H7 (cell line): ENCODE measurements around the gene KLRF2. TPM values are rescaled to one million over a fixed set of nuclear protein-coding genes. Genes with fewer than 3 reads are reported as not detected.
"Not testable (repeated sequence)": the region's sequence is repeated elsewhere in the genome, so short reads cannot be mapped to it uniquely, and the experiment has no call there.

ENCODE experiments used
- DNase-seq: peaks from one replicate; pipeline ENCODE4 v3.0.0; 2012
- H3K27me3 ChIP-seq: 2 replicates; pipeline ENCODE4 v1.6.0; 2011; ENCODE audit warnings: mild to moderate bottlenecking, low read length; ENCODE audit not compliant: control insufficient read depth, insufficient read depth
- H3K36me3 ChIP-seq: replicated peaks from 2 replicates; pipeline ENCODE4 v1.5.1; 2011; ENCODE audit warnings: low read length; ENCODE audit not compliant: control insufficient read depth, insufficient read depth
- H3K4me3 ChIP-seq: 2 replicates; pipeline ENCODE4 v1.5.1; 2011; ENCODE audit warnings: low read depth, mild to moderate bottlenecking, control low read depth, low read length, moderate library complexity; ENCODE audit not compliant: insufficient read depth
- total RNA-seq: library from RNA; depleted of rRNA; stranded (reverse); fragments of >200 nt; shearing (Covaris generic); gene quantifications from 2 replicates; pipeline ENCODE4 v1.2.3, GENCODE V29; 2014

Gene KLRF2
- total RNA-seq, 1 experiment from 2014 or later, result not detected

DNA sequence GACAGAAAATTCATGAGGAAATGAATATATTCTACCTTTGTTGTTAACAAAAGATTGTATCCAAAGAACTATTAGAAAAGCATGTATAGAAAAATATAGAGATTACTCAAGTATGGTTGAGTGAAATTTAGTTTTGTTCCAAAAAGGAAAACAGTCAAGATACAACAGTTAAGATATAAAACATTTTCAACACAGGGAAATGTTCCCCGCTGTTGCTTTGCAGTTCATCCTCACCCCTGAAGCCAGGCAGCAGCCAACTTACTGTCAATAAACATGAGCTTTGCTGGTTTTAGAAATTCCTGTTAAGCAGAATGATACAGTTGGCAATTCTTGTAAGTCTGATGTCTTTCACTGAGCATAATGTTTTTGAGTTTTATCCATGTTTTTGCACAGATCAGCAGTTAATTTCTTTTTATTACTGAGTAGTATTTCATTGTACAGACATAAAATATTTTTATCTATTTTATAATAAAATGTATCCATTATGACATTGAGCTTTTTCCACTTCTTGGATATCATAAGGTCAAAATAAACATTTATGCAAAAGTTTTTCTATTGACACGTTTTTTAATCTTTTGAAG is 10.9 kb upstream of the KLRF2 start:
- DNase-seq, result no peak
- no peak overlapping the region for H3K4me3 ChIP-seq
- no peaks in the 10 kb centered on the region for H3K36me3 ChIP-seq
- H3K27me3 ChIP-seq, result no peaks in the 10 kb centered on the region

DNA sequence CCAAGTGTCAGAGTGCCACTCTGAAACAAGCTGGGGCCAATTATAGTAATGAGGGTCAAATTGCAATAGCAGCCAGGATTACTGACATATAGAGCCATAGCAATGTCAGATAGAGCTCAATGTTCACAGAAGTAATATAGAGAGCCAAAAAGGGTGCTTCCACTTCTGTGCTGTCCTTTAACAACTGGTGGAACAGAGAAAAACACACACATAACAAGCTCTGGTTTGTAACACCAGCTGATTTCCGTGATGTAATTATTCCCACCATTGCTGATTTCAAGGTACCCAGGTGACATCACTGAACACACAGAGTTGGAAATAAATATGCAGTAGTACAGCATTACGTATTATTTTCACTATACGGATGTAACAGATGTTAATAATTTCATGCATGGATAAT is 9.1 kb upstream of the KLRF2 start:
- DNase-seq, result no peak

DNA sequence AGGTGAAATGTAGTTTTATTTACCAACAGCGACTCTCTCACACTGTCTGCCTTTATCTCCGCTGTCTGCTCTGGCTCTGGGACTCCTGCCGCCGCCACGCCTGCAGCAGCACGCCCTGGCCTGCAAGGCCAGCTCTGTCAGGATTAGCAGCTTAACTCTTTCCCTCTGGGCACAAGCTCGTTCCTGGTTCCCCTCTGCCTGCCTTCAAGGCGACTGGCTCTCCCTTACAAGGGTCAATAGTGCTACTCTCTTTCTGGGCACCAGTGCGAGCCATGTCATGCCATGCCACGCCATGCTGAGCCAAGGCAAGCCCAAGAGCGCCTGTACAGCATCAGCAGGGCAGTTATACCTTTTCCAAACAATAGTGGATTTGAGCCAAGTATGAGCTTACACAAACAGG is 8.5 kb upstream of the KLRF2 start:
- no peak for DNase-seq
- Histone ChIP-seq H3K4me3 (no peak overlapping the region), H3K36me3 (no peaks in the 10 kb centered on the region), H3K27me3 (no peaks in the 10 kb centered on the region)

More for the DNA sequence above, 9.1 kb upstream of the KLRF2 start:
- no peaks in the 10 kb centered on the region for H3K27me3 ChIP-seq
- H3K36me3 ChIP-seq, result no peaks in the 10 kb centered on the region
- H3K4me3 ChIP-seq, result no peak overlapping the region

DNA sequence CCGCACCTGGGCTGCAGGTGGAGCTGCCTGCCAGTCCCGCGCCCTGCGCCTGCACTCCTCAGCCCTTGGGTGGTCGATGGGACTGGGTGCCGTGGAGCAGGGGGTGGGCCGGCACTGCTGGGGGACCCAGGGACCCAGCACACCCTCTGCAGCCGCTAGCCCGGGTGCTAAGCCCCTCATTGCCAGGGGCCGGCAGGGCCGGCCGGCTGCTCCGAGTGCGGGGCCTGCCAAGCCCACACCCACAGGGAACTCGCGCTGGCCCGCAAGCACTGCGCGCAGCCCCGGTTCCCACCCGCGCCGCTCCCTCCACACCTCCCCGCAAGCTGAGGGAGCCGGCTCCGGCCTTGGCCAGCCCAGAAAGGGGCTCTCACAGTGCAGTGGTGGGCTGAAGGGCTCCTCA is 5.2 kb upstream of the KLRF2 start:
- DNase-seq, H3K27me3 ChIP-seq, H3K36me3 ChIP-seq, H3K4me3 ChIP-seq: not testable (repeated sequence)

DNA sequence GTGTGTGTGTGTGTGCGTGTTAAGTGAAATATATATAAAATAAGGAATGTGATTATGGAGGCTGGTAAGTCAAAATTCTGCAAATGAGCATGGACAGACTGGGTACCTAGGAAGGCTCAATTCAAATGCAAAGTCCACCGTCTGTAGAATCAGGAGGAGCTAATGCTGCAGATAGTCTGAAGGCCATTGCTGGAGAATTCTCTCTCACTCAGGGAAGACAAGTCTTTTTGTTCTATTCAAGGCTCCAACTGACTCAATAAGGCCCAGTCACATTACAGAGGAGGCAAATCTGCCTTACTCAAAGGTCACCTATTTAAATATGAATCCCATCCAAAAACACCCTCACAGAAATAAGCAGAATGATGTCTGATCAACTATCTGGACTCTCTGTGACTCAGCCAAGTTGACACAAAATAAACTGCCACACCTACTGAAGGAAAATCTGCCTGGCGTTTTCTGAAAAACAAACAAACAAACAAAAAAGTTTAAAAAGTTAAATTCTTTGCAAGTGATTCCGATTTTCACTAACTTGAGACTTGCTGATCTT is 684 bp upstream of the KLRF2 start:
- no peak for DNase-seq

DNA sequence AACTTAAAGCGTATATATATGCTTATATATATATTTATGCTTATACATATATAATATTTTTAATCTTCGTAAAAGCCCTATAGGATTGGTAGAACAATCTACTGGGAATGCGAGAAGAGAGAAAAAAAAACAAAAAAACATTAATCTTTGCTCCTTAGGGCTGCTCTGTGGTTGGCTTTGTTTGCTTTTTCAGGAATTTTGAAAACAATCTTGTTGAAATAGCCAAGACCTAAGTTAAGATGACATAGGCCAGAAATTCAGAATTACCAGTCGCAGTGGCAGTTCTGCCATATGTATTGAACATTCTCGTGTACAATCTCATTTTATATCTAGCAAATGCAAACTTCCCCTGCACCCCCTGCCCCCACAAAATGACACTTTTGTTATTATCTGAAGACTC is 699 bp downstream of the KLRF2 start:
- DNase-seq, result no peak
- Histone ChIP-seq H3K4me3 (no peak overlapping the region), H3K36me3 (no peaks in the 10 kb centered on the region), H3K27me3 (no peaks in the 10 kb centered on the region)

More for the DNA sequence above, 684 bp upstream of the KLRF2 start:
- H3K36me3 ChIP-seq, result no peaks in the 10 kb centered on the region
- H3K27me3 ChIP-seq, result no peaks in the 10 kb centered on the region
- H3K4me3 ChIP-seq, result no peak overlapping the region

- H3K4me3 ChIP-seq, result no peak overlapping the region
- H3K36me3 ChIP-seq, result no peaks in the 10 kb centered on the region
- no peaks in the 10 kb centered on the region for H3K27me3 ChIP-seq
- no peak for DNase-seq
Observed at GRCh38 chr12:9883175-9883574, 1.9 kb downstream of the KLRF2 start.

DNA sequence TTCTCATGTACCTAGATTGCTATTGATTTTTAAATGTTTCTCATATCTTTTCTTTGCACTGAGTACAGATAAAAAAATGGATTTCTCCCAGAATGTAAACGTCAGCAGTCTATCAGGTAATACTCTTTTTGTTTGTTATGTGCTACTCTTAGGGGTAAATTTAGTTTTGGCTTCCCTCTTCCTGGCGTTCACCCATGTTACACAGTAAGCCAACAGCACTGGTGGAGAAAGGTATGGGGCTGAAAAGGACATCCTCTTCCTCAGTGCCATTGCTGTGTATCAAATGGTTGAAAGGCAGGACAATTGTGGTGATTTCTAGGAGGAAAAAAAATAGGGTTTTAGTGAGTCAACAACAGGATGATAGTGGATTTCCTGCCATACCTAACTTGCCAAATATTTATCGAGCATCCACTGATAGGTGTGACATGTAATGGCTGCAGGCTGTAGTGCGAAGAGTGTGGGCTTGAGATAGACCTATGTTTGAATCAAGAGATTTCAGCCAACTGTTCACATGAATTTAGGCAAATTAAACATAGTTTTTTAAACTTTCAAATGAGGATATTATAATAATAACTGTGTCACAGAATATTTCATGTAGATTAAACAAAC is 7.5 kb downstream of the KLRF2 start:
- Histone ChIP-seq H3K36me3 (no peaks in the 10 kb centered on the region), H3K27me3 (no peaks in the 10 kb centered on the region), H3K4me3 (no peak overlapping the region)
- no peak for DNase-seq

- DNase-seq, result no peak
- Histone ChIP-seq H3K36me3 (peaks cover 5% of the 10 kb centered on the region), H3K27me3 (no peaks in the 10 kb centered on the region), H3K4me3 (no peak overlapping the region)
Observed at GRCh38 chr12:9895215-9895971, 14.1 kb downstream of the KLRF2 start.

DNA sequence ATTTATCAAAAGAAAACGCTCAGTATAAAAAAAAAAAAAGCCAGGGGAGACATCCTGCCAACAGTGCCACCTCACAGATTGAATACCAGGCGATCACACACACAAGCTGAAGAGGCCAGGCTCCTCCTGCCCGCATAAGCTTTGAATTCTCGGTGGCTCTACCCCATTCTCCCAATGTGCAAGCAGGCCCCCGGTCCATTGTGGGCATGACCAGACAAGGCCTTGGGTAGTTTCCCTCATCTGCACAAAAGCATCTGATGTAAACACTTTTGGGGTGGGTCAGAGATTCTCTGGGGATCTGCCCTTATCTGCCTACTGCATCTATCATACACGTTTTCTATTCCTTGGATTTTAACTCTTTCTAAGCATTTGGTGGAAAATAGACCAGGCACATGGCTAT is 16.2 kb downstream of the KLRF2 start:
- no peak overlapping the region for H3K4me3 ChIP-seq
- peaks cover 5% of the 10 kb centered on the region for H3K36me3 ChIP-seq
- no peak for DNase-seq
- no peaks in the 10 kb centered on the region for H3K27me3 ChIP-seq

- H3K27me3 ChIP-seq, result no peaks in the 10 kb centered on the region
- H3K4me3 ChIP-seq, result no peak overlapping the region
- peaks cover 7% of the 10 kb centered on the region for H3K36me3 ChIP-seq
- DNase-seq, result no peak
Observed at GRCh38 chr12:9899209-9899608, 17.9 kb downstream of the KLRF2 start.

GRCh38 chr12:9900930-9901329 is 19.6 kb downstream of the KLRF2 start:
- no peak overlapping the region for H3K4me3 ChIP-seq
- DNase-seq, result no peak
- no peaks in the 10 kb centered on the region for H3K27me3 ChIP-seq
- peaks cover 10% of the 10 kb centered on the region for H3K36me3 ChIP-seq

DNA sequence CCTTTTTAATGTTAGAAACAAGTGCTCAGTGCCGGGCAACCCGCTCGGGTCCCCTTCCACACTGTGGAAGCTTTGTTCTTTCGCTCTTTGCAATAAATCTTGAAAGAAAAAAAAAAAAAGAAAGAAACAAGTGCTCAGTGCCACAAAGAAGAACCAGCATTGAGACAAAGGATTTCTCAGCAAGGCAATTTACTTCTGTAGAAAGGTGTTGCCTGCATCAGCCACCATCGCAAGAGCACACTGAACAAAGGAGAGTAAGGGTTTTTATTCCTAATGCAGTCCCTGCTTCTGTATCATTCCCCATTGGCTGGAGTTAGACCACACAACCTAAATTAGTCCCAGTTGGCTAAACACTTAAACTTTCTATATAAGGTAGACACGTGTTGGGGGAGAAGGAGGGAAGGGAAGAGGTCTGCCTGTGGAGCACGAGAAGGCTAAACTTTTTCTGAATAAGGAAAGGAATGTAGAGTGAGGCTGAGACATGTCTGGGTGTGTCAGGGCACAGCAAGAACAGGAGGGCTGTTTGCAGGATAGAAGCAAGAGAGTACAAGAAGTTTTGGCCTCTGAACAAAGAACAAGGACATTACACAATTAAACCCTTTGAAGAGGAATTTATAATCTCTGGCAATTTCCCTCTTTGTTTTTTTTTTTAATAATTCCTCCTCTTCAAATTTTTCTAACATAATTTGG is 21.4 kb downstream of the KLRF2 start:
- no peak for DNase-seq
- no peak overlapping the region for H3K4me3 ChIP-seq
- H3K36me3 ChIP-seq, result peaks cover 10% of the 10 kb centered on the region
- no peaks in the 10 kb centered on the region for H3K27me3 ChIP-seq

DNA sequence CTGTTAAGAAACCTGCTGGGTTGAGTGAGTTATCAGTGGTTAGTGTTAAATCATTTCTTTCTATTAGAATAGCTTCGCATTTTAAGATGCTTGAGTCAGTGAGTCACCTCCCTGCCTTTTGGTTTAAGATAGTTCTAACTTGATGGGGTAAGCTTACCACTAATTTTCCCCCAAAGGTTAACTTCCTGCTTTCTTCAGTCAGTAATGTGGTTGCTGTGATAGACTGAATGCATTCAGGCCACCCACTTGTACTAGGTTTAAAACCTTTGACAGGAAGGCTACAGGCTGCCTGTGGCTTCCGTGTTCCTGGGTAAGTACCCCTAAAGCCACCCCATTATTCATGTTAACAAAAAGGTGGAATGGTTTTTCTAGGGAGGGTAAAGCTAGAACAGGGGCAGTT is 25.6 kb downstream of the KLRF2 start:
- H3K36me3 ChIP-seq, result peaks cover 5% of the 10 kb centered on the region
- H3K27me3 ChIP-seq, result no peaks in the 10 kb centered on the region
- DNase-seq, result no peak
- no peak overlapping the region for H3K4me3 ChIP-seq
